ENCODE measurements around the gene CNTRL. TPM values are rescaled to one million over a fixed set of nuclear protein-coding genes. Genes with fewer than 3 reads are reported as not detected.

The CNTRL gene
- total and polyA plus RNA-seq, 4 donors = 1.6 to 8.7 (median 4.4) TPM

- Histone ChIP-seq H3K4me1 (ENCODE audit: control insufficient read depth in 4 of 4, insufficient read depth in 4 of 4, low read length in 3 of 4) (peaks cover 3 to 29% (median 19%) of the 10 kb centered on the region in 4 donors), H3K4me3 (ENCODE audit: low read depth in 1 of 3, low read length in 3 of 3) (peak overlapping the region; percentile 69 to 98 (median 94)), H3K36me3 (ENCODE audit: control insufficient read depth in 4 of 4, insufficient read depth in 3 of 4, low read depth in 1 of 4, low read length in 3 of 4) (peaks cover 0 to 7% (median 4%) of the 10 kb centered on the region in 4 donors), H3K9me3 (ENCODE audit: control insufficient read depth in 4 of 4, low read length in 3 of 4) (no peaks in the 10 kb centered on the region), H3K27ac (ENCODE audit: low read depth in 1 of 2, low read length in 2 of 2) (no peak overlapping the region), H3K9ac (ENCODE audit: low read depth in 1 of 2, low read length in 2 of 2) (peak overlapping the region; percentile 75 to 91), H3K27me3 (ENCODE audit: control insufficient read depth in 4 of 4, insufficient read depth in 4 of 4, low read length in 3 of 4) (no peaks in the 10 kb centered on the region)
- TF ChIP-seq TAF1 (conservative IDR thresholded peaks at IDR 0.05) = no peak
- TF ChIP-seq, protein P1, sequence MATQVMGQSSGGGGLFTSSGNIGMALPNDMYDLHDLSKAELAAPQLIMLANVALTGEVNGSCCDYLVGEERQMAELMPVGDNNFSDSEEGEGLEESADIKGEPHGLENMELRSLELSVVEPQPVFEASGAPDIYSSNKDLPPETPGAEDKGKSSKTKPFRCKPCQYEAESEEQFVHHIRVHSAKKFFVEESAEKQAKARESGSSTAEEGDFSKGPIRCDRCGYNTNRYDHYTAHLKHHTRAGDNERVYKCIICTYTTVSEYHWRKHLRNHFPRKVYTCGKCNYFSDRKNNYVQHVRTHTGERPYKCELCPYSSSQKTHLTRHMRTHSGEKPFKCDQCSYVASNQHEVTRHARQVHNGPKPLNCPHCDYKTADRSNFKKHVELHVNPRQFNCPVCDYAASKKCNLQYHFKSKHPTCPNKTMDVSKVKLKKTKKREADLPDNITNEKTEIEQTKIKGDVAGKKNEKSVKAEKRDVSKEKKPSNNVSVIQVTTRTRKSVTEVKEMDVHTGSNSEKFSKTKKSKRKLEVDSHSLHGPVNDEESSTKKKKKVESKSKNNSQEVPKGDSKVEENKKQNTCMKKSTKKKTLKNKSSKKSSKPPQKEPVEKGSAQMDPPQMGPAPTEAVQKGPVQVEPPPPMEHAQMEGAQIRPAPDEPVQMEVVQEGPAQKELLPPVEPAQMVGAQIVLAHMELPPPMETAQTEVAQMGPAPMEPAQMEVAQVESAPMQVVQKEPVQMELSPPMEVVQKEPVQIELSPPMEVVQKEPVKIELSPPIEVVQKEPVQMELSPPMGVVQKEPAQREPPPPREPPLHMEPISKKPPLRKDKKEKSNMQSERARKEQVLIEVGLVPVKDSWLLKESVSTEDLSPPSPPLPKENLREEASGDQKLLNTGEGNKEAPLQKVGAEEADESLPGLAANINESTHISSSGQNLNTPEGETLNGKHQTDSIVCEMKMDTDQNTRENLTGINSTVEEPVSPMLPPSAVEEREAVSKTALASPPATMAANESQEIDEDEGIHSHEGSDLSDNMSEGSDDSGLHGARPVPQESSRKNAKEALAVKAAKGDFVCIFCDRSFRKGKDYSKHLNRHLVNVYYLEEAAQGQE (IDR thresholded peaks at IDR 0.05) = no peak
- TF ChIP-seq, protein P2, sequence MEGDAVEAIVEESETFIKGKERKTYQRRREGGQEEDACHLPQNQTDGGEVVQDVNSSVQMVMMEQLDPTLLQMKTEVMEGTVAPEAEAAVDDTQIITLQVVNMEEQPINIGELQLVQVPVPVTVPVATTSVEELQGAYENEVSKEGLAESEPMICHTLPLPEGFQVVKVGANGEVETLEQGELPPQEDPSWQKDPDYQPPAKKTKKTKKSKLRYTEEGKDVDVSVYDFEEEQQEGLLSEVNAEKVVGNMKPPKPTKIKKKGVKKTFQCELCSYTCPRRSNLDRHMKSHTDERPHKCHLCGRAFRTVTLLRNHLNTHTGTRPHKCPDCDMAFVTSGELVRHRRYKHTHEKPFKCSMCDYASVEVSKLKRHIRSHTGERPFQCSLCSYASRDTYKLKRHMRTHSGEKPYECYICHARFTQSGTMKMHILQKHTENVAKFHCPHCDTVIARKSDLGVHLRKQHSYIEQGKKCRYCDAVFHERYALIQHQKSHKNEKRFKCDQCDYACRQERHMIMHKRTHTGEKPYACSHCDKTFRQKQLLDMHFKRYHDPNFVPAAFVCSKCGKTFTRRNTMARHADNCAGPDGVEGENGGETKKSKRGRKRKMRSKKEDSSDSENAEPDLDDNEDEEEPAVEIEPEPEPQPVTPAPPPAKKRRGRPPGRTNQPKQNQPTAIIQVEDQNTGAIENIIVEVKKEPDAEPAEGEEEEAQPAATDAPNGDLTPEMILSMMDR (IDR thresholded peaks at IDR 0.05; ENCODE audit: low read depth, low read length, missing input control) = no peak
- TF ChIP-seq YY1 (IDR thresholded peaks at IDR 0.05) = no peak
- TF ChIP-seq NR2F2 (IDR thresholded peaks at IDR 0.05) = no peak
- TF ChIP-seq HNF4G (IDR thresholded peaks at IDR 0.05) = no peak
- no peak for TF ChIP-seq SP1 (IDR thresholded peaks at IDR 0.05)
- no peak for TF ChIP-seq EGR1 (IDR thresholded peaks at IDR 0.05; ENCODE audit: low read depth in 2 of 2)
- TF ChIP-seq, protein P3, sequence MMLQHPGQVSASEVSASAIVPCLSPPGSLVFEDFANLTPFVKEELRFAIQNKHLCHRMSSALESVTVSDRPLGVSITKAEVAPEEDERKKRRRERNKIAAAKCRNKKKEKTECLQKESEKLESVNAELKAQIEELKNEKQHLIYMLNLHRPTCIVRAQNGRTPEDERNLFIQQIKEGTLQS (IDR thresholded peaks at IDR 0.05) = no peak
- TF ChIP-seq RAD21 (IDR thresholded peaks at IDR 0.05) = no peak
- no peak for TF ChIP-seq GABPA (IDR thresholded peaks at IDR 0.05 in 1 of 2, conservative IDR thresholded peaks at IDR 0.05 in 1 of 2)
- TF ChIP-seq FOXA1 (IDR thresholded peaks at IDR 0.05) = no peak
- TF ChIP-seq JUND (IDR thresholded peaks at IDR 0.05) = no peak
- no peak for TF ChIP-seq RXRA (IDR thresholded peaks at IDR 0.05)
- TF ChIP-seq, protein P4, sequence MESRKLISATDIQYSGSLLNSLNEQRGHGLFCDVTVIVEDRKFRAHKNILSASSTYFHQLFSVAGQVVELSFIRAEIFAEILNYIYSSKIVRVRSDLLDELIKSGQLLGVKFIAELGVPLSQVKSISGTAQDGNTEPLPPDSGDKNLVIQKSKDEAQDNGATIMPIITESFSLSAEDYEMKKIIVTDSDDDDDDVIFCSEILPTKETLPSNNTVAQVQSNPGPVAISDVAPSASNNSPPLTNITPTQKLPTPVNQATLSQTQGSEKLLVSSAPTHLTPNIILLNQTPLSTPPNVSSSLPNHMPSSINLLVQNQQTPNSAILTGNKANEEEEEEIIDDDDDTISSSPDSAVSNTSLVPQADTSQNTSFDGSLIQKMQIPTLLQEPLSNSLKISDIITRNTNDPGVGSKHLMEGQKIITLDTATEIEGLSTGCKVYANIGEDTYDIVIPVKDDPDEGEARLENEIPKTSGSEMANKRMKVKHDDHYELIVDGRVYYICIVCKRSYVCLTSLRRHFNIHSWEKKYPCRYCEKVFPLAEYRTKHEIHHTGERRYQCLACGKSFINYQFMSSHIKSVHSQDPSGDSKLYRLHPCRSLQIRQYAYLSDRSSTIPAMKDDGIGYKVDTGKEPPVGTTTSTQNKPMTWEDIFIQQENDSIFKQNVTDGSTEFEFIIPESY (IDR thresholded peaks at IDR 0.05) = no peak
- no peak for TF ChIP-seq FOXA2 (IDR thresholded peaks at IDR 0.05)
- no peak for DNase-seq (ENCODE audit: low spot score)
Measured at GRCh38 chr9:121048618-121049017, 26.1 kb upstream of the CNTRL start.

Data from liver (tissue), 9 donors.